NCI-H146 treated with DMSO at 0.1 percent for 48 hours (cell line): ENCODE measurements around the gene RFFL.

Source experiments
- DNase-seq: peaks from one replicate; lab custom pipeline; 2025; ENCODE audit not compliant: unreplicated experiment; lab: John Stamatoyannopoulos, UW

RFFL gene

DNA sequence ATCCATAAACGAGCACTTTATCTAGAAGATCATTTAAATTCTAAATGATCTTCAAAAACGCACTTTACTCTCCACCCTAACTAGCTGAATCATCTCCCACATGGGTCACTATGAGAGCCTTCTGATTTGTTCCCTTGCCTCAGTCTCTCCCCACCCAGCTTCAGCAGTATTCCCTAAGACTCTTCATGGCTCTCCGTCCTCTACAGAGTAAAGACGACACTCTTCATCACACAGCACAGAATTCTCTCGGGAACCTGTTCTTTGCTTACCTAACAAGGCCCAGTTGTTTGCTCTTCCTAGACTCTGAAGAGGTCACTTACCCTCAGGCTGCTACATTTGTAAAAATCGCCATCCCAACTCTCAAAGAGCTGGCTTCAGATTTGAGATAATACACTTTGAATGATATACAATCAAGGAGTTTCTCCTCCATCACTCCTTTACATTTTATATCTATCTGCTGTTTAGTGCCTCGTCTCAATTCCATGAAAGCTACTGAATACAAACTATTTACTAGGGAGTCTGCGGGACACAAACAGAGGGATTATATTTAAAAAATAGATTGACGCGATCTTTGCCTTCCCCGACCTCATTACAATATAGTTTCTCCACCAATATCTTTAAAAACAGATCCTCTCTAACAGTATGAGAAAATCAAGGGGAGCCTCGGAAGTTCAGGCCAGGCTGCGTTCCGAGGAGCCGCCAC lies 83.7 kb downstream of the RFFL start:
- no peak for DNase-seq

DNA sequence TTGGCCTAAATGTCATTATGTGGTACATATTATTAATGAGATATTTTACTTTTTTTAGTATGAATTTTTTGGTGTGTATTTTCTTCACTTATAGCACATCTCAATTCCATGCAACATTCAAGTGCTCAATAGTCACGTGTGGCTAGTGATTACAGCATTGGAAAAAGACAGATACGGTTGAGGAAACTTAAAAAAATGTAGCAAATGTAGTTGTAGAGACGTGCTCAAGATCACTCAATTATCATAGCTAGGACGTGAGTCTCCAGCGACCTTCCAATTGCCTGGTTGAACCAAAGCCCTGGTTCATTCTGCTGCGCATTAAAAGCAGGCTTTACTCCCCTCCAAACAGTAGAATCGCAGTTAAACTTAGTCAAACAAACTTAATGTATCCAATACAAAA lies 84.4 kb downstream of the RFFL start:
- DNase-seq = no peak

DNA sequence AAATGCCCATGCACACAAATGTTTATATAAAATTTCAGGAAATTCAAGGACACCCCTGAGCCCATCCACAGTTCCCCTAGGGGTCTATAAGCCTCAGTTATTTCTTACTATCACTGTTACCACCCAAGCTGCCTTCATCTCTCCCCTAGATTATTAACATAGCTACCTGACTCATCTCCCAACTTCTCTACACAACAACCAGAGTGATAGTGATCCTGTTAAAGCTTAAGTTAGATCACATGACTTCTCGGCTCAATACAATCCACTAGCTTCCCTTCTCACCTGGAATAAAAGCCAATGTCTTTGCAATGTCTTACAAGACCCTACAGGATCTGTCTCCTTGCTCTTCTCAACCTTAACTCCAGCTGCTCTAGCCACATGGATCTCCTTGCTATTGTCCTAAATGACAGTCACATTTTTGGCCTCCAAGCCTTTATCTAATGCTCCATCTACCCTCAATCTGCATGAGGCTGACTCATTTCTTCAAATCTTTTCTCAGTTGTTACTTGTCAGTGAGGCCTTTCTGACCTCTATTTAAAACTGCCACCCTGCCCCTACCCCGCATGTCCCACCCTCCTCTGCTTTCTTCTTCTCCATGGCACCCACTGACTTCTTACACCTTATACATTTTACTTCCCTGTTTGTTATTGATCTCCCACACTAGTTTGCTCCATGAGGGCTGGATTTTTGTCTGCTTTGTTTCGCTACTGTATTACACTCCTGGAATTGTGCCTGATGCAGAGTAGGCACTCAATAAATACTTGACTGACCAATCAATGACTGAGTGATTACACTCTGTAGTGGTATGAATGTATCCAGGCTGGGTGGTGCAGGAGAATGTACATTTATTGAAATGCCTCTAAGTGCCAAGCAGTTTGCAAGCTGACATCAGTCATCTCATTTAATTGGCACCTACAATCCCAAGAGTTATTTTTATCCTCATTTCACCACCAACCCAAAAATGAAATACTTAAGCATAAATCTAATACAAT lies 88.4 kb downstream of the RFFL start:
- DNase-seq = no peak

DNA sequence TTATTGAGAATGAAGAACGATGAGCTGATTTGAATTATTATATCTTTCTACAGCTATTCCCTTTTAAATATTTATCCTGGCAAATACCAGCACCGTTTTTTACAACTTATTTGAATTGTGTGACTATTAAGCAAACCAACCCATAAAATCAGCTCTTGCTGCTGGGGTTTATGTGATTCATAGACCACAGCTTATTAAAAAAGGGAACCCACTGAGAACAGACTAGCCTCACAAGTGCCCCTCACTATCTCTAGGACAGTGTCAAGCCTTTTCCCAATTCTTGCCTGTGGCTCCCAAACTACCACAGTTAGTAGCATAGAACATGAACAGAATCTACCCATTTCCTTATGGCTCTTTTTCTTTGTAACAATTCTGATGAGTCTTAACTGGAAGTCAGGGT lies 89.3 kb downstream of the RFFL start:
- DNase-seq = no peak

DNA sequence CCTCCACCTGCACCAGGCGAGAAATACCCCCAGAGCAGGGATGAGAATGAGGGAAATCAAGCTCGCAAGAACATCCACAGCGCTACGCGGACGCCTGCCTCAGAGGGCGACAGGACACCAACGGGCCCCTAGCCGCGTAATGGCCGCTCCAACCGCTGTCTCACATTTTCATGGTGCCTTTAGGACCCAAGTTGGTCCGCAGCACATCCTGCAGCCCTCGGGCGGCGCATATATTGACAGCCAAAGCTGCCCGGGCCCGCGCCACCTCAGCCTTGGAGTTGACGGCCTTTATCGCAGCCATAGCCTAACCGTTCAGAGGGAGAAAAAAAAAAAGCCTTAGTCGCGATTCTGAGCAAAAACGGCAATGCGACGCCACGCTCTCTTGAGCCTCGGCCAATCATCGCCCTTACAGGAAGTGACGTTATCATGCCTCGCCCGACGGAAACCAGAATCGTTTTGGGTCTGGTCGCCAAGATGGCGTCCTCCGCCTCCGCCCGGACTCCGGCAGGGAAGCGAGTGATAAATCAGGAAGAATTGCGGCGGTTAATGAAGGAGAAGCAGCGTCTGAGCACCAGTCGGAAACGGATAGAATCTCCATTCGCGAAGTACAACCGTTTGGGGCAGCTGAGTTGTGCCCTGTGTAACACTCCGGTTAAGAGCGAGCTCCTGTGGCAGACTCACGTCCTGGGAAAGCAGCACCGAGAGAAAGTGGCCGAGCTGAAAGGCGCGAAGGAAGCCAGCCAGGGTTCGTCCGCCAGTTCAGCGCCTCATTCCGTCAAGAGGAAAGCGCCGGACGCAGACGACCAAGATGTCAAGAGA lies 102.2 kb downstream of the RFFL start, which contains the start of the genes CCT6B and ZNF830:
Gene CCT6B (minus strand): TSS at position 368 of the 819 bp plus-strand sequence. CDS start 67 bp downstream, at position 301.
Gene ZNF830 (plus strand): TSS at position 448 of the 819 bp plus-strand sequence. CDS start 27 bp downstream, at position 475.
- DNase-seq = peak; percentile 75

DNA sequence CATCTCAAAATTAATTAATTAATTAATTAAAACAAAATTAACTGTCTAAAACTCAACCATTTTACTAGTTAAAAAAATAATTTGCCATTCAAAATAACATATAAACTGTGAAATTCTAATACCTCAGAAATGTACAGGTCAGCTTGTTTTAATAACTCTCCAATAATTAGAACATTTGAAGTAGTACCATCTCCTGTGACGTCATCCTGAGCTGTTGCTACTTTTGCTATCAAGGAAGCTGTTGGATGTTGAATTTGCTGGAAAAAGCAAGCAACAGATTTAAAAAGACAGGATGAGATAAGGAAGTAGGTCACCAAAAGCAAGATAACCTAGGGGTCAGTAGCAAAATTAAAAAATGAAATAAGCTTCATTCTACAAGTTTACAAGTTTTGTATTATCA lies 105.1 kb downstream of the RFFL start:
- no peak for DNase-seq
